Keratinocyte (primary cell): ENCODE data around the gene CORO2B. TPM values are rescaled to one million over a fixed set of nuclear protein-coding genes. Genes with fewer than 3 reads are reported as not detected.

Source experiments
- DNase-seq: peaks from one replicate; pipeline ENCODE4 v3.0.0-alpha.2; 2011; ENCODE audit warnings: low read depth, missing footprints, low spot score
- FAIRE-seq: peaks from 2 replicates; lab custom pipeline; 2011; peaks lifted over from hg19 to GRCh38; lab: Jason Lieb, UNC
- H2AFZ ChIP-seq: 2 replicates; pipeline ENCODE4 v1.6.0; 2012; ENCODE audit warnings: low read length, control low read depth, inconsistent platforms; ENCODE audit not compliant: control insufficient read depth
- H3K27ac ChIP-seq: 2 replicates; pipeline ENCODE4 v1.5.1; 2011; ENCODE audit warnings: low read length; ENCODE audit not compliant: control insufficient read depth, insufficient read depth
- H3K27me3 ChIP-seq: 3 replicates; pipeline ENCODE4 v1.6.0; 2011; ENCODE audit warnings: low read length; ENCODE audit not compliant: control insufficient read depth, insufficient read depth; ENCODE audit errors: extremely low read depth
- H3K36me3 ChIP-seq, 2 experiments: 2 replicates in 1 of 2; 3 replicates in 1 of 2; pipeline ENCODE4 v1.5.1; 2011; ENCODE audit warnings: low read length in 2 of 2, mild to moderate bottlenecking in 1 of 2; ENCODE audit not compliant: control insufficient read depth in 2 of 2, insufficient read depth in 2 of 2; ENCODE audit errors: extremely low read depth in 1 of 2
- H3K4me1 ChIP-seq: 3 replicates; pipeline ENCODE4 v1.5.1; 2011; ENCODE audit warnings: low read length; ENCODE audit not compliant: control insufficient read depth, insufficient read depth; ENCODE audit errors: extremely low read depth
- H3K4me2 ChIP-seq: 3 replicates; pipeline ENCODE4 v1.6.0; 2011; ENCODE audit warnings: low read depth, low read length; ENCODE audit not compliant: control insufficient read depth, insufficient read depth; ENCODE audit errors: extremely low read depth
- H3K4me3 ChIP-seq, 3 experiments: fragments of 200-600 bp in 1 of 3; sonication (generic) in 1 of 3; 2 replicates in 2 of 3; 3 replicates in 1 of 3; pipeline ENCODE4 v1.5.1; 2011 to 2016; ENCODE audit warnings: low read length in 3 of 3, mild to moderate bottlenecking in 3 of 3, control low read depth in 2 of 3, inconsistent platforms in 1 of 3, low read depth in 1 of 3, mixed read lengths in 1 of 3, mixed run types in 1 of 3, moderate library complexity in 1 of 3; ENCODE audit not compliant: control insufficient read depth in 2 of 3, insufficient read depth in 2 of 3; ENCODE audit errors: extremely low read depth in 1 of 3
- H3K79me2 ChIP-seq: 2 replicates; pipeline ENCODE4 v1.6.0; 2012; ENCODE audit warnings: low read length; ENCODE audit not compliant: control insufficient read depth, insufficient read depth
- H3K9ac ChIP-seq: 3 replicates; pipeline ENCODE4 v1.6.0; 2011; ENCODE audit warnings: low read length; ENCODE audit not compliant: control insufficient read depth, insufficient read depth; ENCODE audit errors: extremely low read depth
- H3K9me1 ChIP-seq: 3 replicates; pipeline ENCODE4 v1.6.0; 2011; ENCODE audit warnings: low read length; ENCODE audit not compliant: control insufficient read depth, insufficient read depth; ENCODE audit errors: extremely low read depth
- H3K9me3 ChIP-seq: 2 replicates; pipeline ENCODE4 v1.5.1; 2012; ENCODE audit warnings: low read depth, low read length; ENCODE audit not compliant: control insufficient read depth
- H4K20me1 ChIP-seq: 3 replicates; pipeline ENCODE4 v1.6.0; 2011; ENCODE audit warnings: low read length; ENCODE audit not compliant: control insufficient read depth, insufficient read depth; ENCODE audit errors: extremely low read depth
- EZH2 ChIP-seq: IDR thresholded peaks from one replicate; pipeline ENCODE4 v1.6.1; 2012; ENCODE audit warnings: inconsistent platforms, mild to moderate bottlenecking, low read length, moderate library complexity
- dilution Hi-C: fragments of 300-500 bp; cut with MboI; formaldehyde crosslinking; loops from one replicate; pipeline ENCODE4 v1.7.0; 2020; ENCODE audit warnings: low sequenced_read_pairs; ENCODE audit not compliant: extremely low pct_ligation_motif_present
- polyA plus RNA-seq, 5 experiments: library from polyadenylated mRNA; depleted of rRNA in 3 of 5; stranded (reverse) in 3 of 5; stranded (forward) in 1 of 5; unstranded in 1 of 5; fragments of >200 nt; gene quantifications; 1 replicate in 1 of 5; 2 replicates in 3 of 5; 3 replicates in 1 of 5; pipeline versions ENCODE4 v1.2.1 to v1.2.3, GENCODE V29; 2011 to 2012; ENCODE audit warnings: missing spikeins in 2 of 5, low read depth in 1 of 5, low replicate concordance in 1 of 5
- TF ChIP-seq, protein P1 (sequence below), 3 experiments: IDR thresholded peaks in 1 of 3; conservative IDR thresholded peaks in 1 of 3; optimal IDR thresholded peaks in 1 of 3; 2 replicates in 2 of 3; 3 replicates in 1 of 3; pipeline versions ENCODE3 to v1.5.1; 2011; ENCODE audit warnings: low read length in 3 of 3, mild to moderate bottlenecking in 3 of 3, moderate library complexity in 2 of 3, control low read depth in 1 of 3, inconsistent platforms in 1 of 3; ENCODE audit not compliant: insufficient read depth in 2 of 3; ENCODE audit errors: extremely low read depth in 1 of 3

Gene CORO2B
- polyA plus RNA-seq, 1 donor (not counting 4 experiments of a cell fraction or from before 2014, with no cell fraction given): 0.13 TPM

DNA sequence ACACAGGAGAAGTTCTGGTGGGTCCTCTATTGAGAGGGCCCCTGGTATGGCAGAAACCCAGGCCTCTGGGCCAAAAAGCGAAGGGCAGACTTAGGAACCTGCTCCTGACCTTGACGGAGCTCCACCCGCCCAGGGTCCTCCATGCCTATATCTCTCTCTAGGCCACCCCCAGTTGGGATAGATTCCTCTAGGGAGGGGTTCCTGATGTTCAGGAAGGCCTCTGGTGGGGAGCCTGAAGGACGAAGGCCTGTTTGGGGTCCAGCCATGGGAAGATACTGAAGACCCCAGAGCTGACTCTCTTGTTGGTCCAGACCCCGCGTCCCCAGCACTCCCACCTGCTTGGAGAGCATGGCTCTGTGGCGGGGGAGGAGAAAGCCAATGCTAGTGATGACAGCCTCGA lies 104.2 kb downstream of the CORO2B start:
- Histone ChIP-seq H3K9me1 (no peaks in the 10 kb centered on the region), H3K9ac (no peak overlapping the region), H2AFZ (no peak overlapping the region), H3K79me2 (no peaks in the 10 kb centered on the region), H3K36me3 (no peaks in the 10 kb centered on the region), H3K27me3 (no peaks in the 10 kb centered on the region), H3K9me3 (no peaks in the 10 kb centered on the region), H3K27ac (no peak overlapping the region), H3K4me1 (no peaks in the 10 kb centered on the region), H3K4me2 (no peak overlapping the region), H4K20me1 (no peaks in the 10 kb centered on the region), H3K4me3 (no peak overlapping the region)
- DNase-seq: no peak
- no peak for FAIRE-seq
- dilution Hi-C loops: no loop called here
- TF ChIP-seq, protein P1, sequence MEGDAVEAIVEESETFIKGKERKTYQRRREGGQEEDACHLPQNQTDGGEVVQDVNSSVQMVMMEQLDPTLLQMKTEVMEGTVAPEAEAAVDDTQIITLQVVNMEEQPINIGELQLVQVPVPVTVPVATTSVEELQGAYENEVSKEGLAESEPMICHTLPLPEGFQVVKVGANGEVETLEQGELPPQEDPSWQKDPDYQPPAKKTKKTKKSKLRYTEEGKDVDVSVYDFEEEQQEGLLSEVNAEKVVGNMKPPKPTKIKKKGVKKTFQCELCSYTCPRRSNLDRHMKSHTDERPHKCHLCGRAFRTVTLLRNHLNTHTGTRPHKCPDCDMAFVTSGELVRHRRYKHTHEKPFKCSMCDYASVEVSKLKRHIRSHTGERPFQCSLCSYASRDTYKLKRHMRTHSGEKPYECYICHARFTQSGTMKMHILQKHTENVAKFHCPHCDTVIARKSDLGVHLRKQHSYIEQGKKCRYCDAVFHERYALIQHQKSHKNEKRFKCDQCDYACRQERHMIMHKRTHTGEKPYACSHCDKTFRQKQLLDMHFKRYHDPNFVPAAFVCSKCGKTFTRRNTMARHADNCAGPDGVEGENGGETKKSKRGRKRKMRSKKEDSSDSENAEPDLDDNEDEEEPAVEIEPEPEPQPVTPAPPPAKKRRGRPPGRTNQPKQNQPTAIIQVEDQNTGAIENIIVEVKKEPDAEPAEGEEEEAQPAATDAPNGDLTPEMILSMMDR (optimal IDR thresholded peaks at IDR 0.05 in 1 of 3, IDR thresholded peaks at IDR 0.05 in 1 of 3, conservative IDR thresholded peaks at IDR 0.05 in 1 of 3; ENCODE audit: extremely low read depth in 1 of 3, insufficient read depth in 2 of 3, low read length in 3 of 3): no peak
- no peak for TF ChIP-seq EZH2

DNA sequence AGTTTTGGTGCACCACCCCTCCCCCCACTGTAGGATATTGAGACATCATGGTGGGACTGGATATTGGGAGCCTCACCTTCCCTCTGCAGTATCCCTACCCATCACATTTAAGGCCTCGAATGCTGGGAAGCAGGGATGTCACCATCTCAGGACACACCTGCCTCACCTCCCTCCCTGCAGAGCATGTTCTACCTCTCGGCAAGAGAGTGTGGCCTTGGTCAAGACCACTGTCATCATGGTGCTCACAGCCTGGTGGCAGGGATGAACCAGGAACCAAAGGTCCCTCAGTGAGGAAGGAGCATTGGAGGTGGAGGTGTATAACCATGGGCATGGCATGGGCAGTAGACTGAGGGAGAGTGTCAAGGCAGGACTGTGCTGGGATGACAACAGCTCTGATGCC lies 104.8 kb downstream of the CORO2B start:
- H3K4me2 ChIP-seq: no peak overlapping the region
- no peak overlapping the region for H3K9ac ChIP-seq
- no peaks in the 10 kb centered on the region for H3K4me1 ChIP-seq
- DNase-seq: no peak
- no peak overlapping the region for H3K27ac ChIP-seq
- dilution Hi-C loops: no loop called here
- FAIRE-seq: no peak
- H4K20me1 ChIP-seq: no peaks in the 10 kb centered on the region
- no peaks in the 10 kb centered on the region for H3K9me3 ChIP-seq
- H3K79me2 ChIP-seq: no peaks in the 10 kb centered on the region
- no peaks in the 10 kb centered on the region for H3K27me3 ChIP-seq
- no peak overlapping the region for H3K4me3 ChIP-seq
- H3K9me1 ChIP-seq: no peaks in the 10 kb centered on the region
- H3K36me3 ChIP-seq: no peaks in the 10 kb centered on the region
- no peak for TF ChIP-seq EZH2
- TF ChIP-seq, protein P1 (optimal IDR thresholded peaks at IDR 0.05 in 1 of 3, IDR thresholded peaks at IDR 0.05 in 1 of 3, conservative IDR thresholded peaks at IDR 0.05 in 1 of 3; ENCODE audit: extremely low read depth in 1 of 3, insufficient read depth in 2 of 3, low read length in 3 of 3): no peak
- no peak overlapping the region for H2AFZ ChIP-seq
